NB4 (cell line): ENCODE measurements around the gene IL3.

ENCODE experiments used
- CTCF ChIP-seq: IDR thresholded peaks from one replicate; pipeline ENCODE4 v1.5.1; 2012; ENCODE audit warnings: low read depth, low read length
- MAX ChIP-seq: IDR thresholded peaks from 2 replicates; pipeline ENCODE4 v1.6.1; 2011; ENCODE audit warnings: low read depth, low read length
- MYC ChIP-seq: IDR thresholded peaks from 2 replicates; pipeline ENCODE4 v1.6.1; 2011; ENCODE audit warnings: low read depth, low read length
- POLR2A ChIP-seq: IDR thresholded peaks from 2 replicates; pipeline ENCODE4 v1.6.1; 2011; ENCODE audit warnings: mild to moderate bottlenecking; ENCODE audit not compliant: insufficient read length; ENCODE audit errors: extremely low read depth

- TF ChIP-seq CTCF, result no peak
- no peak for TF ChIP-seq POLR2A
- TF ChIP-seq MAX, result no peak
- TF ChIP-seq MYC, result no peak
Observed at GRCh38 chr5:132105688-132106087, 45.2 kb downstream of the IL3 start.
